ENCODE results near the gene BHLHE41. TPM values are rescaled to one million over a fixed set of nuclear protein-coding genes. Genes with fewer than 3 reads are reported as not detected.

Gene BHLHE41
- total and polyA plus RNA-seq, 9 of the 15 experiments (the other 6 are each of a cell fraction or from before 2014, with no cell fraction given): not detected

GRCh38 chr12:26113853-26114719, 10.8 kb downstream of the BHLHE41 start (continued):
- TF ChIP-seq ZSCAN29 (IDR thresholded peaks at IDR 0.05): no peak
- TF ChIP-seq PURB (CRISPR knock-in tag; IDR thresholded peaks at IDR 0.05; ENCODE audit: low read depth): no peak
- no peak for TF ChIP-seq ZNF407 (IDR thresholded peaks at IDR 0.05; ENCODE audit: low read depth)
- no peak for TF ChIP-seq ZC3H8 (IDR thresholded peaks at IDR 0.05)
- TF ChIP-seq STAT5B (CRISPR knock-in tag; IDR thresholded peaks at IDR 0.05): no peak
- TF ChIP-seq TBP (optimal IDR thresholded peaks at IDR 0.05; ENCODE audit: low read depth, low read length): peak; percentile 34
- TF ChIP-seq SAP30 (IDR thresholded peaks at IDR 0.05; ENCODE audit: borderline replicate concordance, insufficient read depth, low read depth, low read length, poor library complexity, severe bottlenecking): peak; percentile 42
- TF ChIP-seq PCBP2 (IDR thresholded peaks at IDR 0.05; ENCODE audit: low read depth, low read length, poor library complexity, severe bottlenecking): no peak
- TF ChIP-seq THRAP3 (IDR thresholded peaks at IDR 0.05; ENCODE audit: borderline replicate concordance): no peak
- TF ChIP-seq CBFA2T3 (IDR thresholded peaks at IDR 0.05): 0 out of 2 replicates have a peak, but pooled peaks have one; percentile 12
- peak; percentile 54 for TF ChIP-seq HMGN3 (IDR thresholded peaks at IDR 0.05; ENCODE audit: borderline replicate concordance, extremely low read depth, insufficient read length, low read depth, low read length)
- no peak for TF ChIP-seq THRA (IDR thresholded peaks at IDR 0.05)
- TF ChIP-seq HNRNPLL (IDR thresholded peaks at IDR 0.05; ENCODE audit: low read depth, low read length, poor library complexity, severe bottlenecking): no peak
- no peak for TF ChIP-seq CHD2 (IDR thresholded peaks at IDR 0.05; ENCODE audit: low read depth, low read length)
- TF ChIP-seq DIDO1 (tag; IDR thresholded peaks at IDR 0.05; ENCODE audit: low read depth): no peak
- no peak for TF ChIP-seq CSDE1 (IDR thresholded peaks at IDR 0.05)
- TF ChIP-seq MAFF (IDR thresholded peaks at IDR 0.05; ENCODE audit: low read length): peak; percentile 3; the same call in 1 of the 2 replicates

Measured in K562 (cell line).